Measurements from ENCODE around the gene GALNT2.

Gene GALNT2

DNA sequence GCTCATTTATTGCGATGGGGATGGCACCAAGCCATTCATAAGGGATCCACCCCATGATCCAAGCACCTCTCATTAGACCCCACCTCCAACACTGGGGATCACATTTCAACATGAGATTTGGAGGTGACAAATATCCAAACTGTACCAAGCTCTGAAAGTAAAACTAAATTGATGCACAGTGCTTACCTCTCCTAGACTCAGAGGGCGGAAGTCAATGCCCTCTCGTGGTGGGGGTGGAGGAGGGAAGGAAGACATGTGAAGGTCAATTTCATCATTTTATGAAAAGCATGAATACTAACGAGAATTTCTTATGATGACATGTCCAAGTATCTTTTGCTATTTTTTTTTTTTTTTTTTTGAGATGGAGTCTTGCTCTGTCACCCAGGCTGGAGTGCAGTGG lies 239.1 kb downstream of the GALNT2 start:
- peaks cover 20% of the 10 kb centered on the region for H3K27me3 ChIP-seq
- no peak overlapping the region for H3K4me3 ChIP-seq (ENCODE audit: low read depth in 1 of 2, low read length in 1 of 2)
- H3K36me3 ChIP-seq: no peaks in the 10 kb centered on the region
- H3K27ac ChIP-seq: no peak overlapping the region
- no peaks in the 10 kb centered on the region for H3K9me3 ChIP-seq
- no peaks in the 10 kb centered on the region for H3K4me1 ChIP-seq (ENCODE audit: control insufficient read depth in 1 of 2, insufficient read depth in 1 of 2, low read depth in 1 of 2, low read length in 1 of 2)
- TF ChIP-seq, protein P1, sequence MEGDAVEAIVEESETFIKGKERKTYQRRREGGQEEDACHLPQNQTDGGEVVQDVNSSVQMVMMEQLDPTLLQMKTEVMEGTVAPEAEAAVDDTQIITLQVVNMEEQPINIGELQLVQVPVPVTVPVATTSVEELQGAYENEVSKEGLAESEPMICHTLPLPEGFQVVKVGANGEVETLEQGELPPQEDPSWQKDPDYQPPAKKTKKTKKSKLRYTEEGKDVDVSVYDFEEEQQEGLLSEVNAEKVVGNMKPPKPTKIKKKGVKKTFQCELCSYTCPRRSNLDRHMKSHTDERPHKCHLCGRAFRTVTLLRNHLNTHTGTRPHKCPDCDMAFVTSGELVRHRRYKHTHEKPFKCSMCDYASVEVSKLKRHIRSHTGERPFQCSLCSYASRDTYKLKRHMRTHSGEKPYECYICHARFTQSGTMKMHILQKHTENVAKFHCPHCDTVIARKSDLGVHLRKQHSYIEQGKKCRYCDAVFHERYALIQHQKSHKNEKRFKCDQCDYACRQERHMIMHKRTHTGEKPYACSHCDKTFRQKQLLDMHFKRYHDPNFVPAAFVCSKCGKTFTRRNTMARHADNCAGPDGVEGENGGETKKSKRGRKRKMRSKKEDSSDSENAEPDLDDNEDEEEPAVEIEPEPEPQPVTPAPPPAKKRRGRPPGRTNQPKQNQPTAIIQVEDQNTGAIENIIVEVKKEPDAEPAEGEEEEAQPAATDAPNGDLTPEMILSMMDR (IDR thresholded peaks at IDR 0.05): no peak

DNA sequence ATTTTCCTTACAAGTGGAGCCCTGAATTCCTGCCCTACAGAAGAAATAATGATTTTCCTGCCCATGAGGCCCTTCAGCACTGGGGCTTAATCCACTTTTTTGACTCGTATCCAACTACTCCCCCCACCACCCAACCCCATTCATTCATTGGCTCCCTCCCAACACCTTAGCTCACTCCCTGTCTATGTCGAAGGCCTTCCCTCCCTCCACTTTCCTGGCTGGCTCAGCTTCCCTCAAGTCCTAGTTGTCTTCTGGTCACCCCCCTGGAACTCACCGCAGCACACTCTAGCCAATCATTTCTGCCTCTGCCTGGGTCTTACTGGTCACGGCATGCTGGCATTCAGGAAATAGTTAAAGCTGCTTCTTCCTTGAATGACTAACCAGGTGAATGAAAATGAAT lies 240.2 kb downstream of the GALNT2 start:
- no peak overlapping the region for H3K27ac ChIP-seq
- H3K4me3 ChIP-seq (ENCODE audit: low read depth in 1 of 2, low read length in 1 of 2): no peak overlapping the region
- H3K36me3 ChIP-seq: no peaks in the 10 kb centered on the region
- H3K4me1 ChIP-seq (ENCODE audit: control insufficient read depth in 1 of 2, insufficient read depth in 1 of 2, low read depth in 1 of 2, low read length in 1 of 2): no peaks in the 10 kb centered on the region
- no peaks in the 10 kb centered on the region for H3K9me3 ChIP-seq
- H3K27me3 ChIP-seq: peaks cover 20% of the 10 kb centered on the region
- TF ChIP-seq, protein P1 (IDR thresholded peaks at IDR 0.05): no peak

DNA sequence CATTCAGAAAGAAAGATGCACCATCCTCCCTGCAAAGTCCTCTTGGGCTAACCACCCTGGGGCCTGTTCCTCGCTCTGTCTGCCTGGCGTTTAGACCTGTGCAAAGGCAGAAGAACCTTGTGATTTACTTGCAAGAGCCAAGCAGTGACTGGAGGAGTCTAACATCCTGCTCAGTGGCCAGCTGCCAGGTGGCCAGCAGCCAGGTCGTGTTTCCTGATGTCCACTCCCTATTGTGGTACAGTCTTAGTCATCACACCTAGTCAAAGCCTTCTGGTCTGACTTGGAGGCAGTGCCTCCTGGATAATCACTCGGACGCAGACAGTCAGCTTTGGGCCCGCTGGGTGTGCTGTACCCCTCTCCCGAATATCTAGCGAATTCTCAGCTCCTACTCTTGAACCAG lies 241.0 kb downstream of the GALNT2 start:
- Histone ChIP-seq H3K4me1 (ENCODE audit: control insufficient read depth in 1 of 2, insufficient read depth in 1 of 2, low read depth in 1 of 2, low read length in 1 of 2) (no peaks in the 10 kb centered on the region), H3K36me3 (no peaks in the 10 kb centered on the region), H3K4me3 (ENCODE audit: low read depth in 1 of 2, low read length in 1 of 2) (no peak overlapping the region), H3K9me3 (no peaks in the 10 kb centered on the region), H3K27me3 (peaks cover 16% of the 10 kb centered on the region), H3K27ac (no peak overlapping the region)
- TF ChIP-seq, protein P1 (IDR thresholded peaks at IDR 0.05): no peak

DNA sequence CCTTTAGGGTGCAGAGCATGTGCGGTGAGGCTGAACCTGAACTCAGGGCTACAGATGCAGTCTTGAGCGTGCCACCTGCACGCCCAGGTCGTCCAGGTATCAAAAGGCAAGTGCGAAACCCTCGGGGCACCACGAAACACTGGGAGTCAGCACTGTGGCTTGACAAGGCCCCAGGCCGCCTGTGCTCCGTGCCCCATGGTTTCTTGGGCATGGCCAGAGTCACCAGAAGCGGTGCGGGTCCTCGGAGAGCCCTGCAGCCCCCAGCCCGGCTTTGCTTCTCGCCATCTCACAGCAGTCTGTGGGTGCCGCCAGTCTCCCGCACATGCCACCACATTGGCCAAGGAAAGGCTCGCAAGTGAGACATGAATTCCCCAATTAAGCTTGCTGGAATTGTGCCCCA lies 241.8 kb downstream of the GALNT2 start:
- TF ChIP-seq, protein P1 (IDR thresholded peaks at IDR 0.05): no peak
- peaks cover 8% of the 10 kb centered on the region for H3K27me3 ChIP-seq

DNA sequence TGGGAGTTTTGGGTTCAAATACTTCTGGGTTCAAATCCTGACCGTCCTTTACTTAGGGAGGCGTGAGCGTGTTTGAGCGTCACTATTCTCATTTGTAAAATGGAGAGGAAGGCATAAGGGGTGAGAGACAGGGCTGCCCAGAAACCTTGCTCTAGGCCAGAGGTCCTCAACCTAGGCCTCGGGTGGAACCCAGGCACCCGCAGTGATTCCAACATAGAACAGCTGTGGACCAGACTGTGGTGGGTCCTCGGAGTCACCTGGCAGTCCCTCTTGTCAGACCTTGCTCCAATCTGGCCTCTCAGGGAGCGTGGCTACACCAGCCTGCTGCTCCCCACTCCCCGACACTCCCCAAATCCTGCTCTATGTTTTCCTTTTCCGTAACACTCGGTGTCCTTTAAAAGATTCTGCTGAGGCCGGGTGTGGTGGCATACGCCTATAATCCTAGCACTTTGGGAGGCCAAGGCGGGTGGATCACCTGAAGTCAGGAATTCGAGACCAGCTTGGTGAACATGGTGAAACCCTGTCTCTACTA lies 242.7 kb downstream of the GALNT2 start:
- H3K36me3 ChIP-seq: no peaks in the 10 kb centered on the region
- H3K27ac ChIP-seq: no peak overlapping the region

More for the DNA sequence above, 241.8 kb downstream of the GALNT2 start:
- Histone ChIP-seq H3K27ac (no peak overlapping the region), H3K4me3 (ENCODE audit: low read depth in 1 of 2, low read length in 1 of 2) (no peak overlapping the region), H3K9me3 (no peaks in the 10 kb centered on the region), H3K36me3 (no peaks in the 10 kb centered on the region), H3K4me1 (ENCODE audit: control insufficient read depth in 1 of 2, insufficient read depth in 1 of 2, low read depth in 1 of 2, low read length in 1 of 2) (no peaks in the 10 kb centered on the region)

More for the DNA sequence above, 242.7 kb downstream of the GALNT2 start:
- Histone ChIP-seq H3K4me1 (ENCODE audit: control insufficient read depth in 1 of 2, insufficient read depth in 1 of 2, low read depth in 1 of 2, low read length in 1 of 2) (no peaks in the 10 kb centered on the region), H3K27me3 (no peaks in the 10 kb centered on the region), H3K4me3 (ENCODE audit: low read depth in 1 of 2, low read length in 1 of 2) (no peak overlapping the region), H3K9me3 (no peaks in the 10 kb centered on the region)
- TF ChIP-seq, protein P1 (IDR thresholded peaks at IDR 0.05): no peak
